LHCN-M2 (cell line): ENCODE results near the gene NUTM2E. TPM values are rescaled to one million over a fixed set of nuclear protein-coding genes. Genes with fewer than 3 reads are reported as not detected.
"Not testable (repeated sequence)": the region's sequence is repeated elsewhere in the genome, so short reads cannot be mapped to it uniquely, and the experiment has no call there.

Experiments
- DNase-seq: peaks from one replicate; pipeline ENCODE4 v3.0.0-alpha.2; 2012; ENCODE audit warnings: low read depth
- polyA plus RNA-seq: library from polyadenylated mRNA; unstranded; fragments of >200 nt; gene quantifications from one replicate; pipeline ENCODE4 v1.2.1, GENCODE V29; 2012; ENCODE audit warnings: missing spikeins
- total RNA-seq: library from RNA; depleted of rRNA; stranded (reverse); fragments of >200 nt; gene quantifications from 2 replicates; pipeline ENCODE4 v1.2.3, GENCODE V29; 2014; rRNA removed

Gene NUTM2E, protein sequence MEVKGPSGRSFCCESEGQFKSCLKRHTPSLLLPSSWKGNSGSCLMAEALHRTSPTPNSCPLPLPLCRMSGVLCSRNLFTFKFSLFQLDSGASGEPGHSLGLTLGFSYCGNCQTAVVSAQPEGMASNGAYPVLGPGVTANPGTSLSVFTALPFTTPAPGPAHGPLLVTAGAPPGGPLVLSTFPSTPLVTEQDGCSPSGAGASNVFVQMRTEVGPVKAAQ (N-terminal part only)
- 0.06 TPM in 1 of 2 replicates, not detected in the other for total RNA-seq
- 0.01 TPM for polyA plus RNA-seq

DNA sequence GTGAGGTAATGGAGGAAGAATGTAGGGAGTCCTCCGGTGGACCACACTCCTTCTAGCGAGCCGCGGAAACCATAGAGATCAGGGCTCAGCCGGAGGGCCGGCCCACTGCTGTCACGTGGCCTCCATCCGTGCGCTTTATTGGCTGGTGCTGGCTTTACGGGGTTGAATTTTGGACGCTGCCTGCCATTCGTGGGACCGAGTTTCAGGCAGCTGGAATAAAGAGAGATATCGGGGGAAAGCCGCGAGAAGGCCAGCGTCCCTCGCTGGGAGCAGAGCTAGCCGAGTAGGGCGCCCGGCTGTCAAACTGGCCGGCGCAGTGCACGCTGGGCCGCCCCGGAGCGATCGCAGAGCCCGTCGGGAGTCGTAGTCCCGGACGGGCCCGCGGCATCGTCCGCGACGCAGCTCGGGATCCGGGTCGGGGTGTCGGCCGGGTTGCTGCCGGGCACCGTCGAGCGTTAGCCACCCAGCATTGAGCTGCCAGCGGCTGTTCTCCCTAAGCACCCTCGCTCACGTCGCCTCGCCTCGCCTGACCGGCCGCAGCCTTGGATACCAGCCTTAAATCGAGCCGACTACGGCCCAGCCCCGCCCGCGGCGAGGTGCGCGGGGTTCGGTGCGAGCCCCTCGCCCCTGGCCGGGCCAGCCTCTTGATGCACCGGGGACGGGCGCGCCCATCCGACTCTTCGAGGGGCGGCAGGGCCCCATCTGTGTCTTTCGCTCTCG, at the start of gene NUTM2E:
Gene NUTM2E, plus strand, starts transcription at position 244 of the 720 bp plus-strand sequence. CDS start 15,002 bp downstream, outside the sequence.
- DNase-seq: peak; percentile 78

DNA sequence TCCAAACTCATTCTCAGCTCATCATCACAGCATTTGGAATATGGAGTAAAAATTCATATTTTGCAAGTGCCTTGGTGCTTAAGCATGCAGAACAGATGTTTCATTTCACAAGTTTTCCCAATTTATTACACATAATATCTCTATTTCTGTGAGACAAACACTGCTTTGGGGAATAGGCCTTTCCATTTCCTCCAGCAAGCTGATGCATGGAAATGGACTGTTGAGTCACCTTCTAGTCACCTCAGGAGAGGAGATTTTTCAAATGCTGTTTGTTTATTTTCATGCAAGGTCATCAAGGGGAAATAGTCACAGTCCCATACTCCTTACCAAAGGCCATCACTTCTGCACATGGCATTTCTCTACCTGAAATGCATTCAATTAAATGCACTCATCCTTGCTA, 48.5 kb upstream of the NUTM2E start:
- not testable (repeated sequence) for DNase-seq

DNA sequence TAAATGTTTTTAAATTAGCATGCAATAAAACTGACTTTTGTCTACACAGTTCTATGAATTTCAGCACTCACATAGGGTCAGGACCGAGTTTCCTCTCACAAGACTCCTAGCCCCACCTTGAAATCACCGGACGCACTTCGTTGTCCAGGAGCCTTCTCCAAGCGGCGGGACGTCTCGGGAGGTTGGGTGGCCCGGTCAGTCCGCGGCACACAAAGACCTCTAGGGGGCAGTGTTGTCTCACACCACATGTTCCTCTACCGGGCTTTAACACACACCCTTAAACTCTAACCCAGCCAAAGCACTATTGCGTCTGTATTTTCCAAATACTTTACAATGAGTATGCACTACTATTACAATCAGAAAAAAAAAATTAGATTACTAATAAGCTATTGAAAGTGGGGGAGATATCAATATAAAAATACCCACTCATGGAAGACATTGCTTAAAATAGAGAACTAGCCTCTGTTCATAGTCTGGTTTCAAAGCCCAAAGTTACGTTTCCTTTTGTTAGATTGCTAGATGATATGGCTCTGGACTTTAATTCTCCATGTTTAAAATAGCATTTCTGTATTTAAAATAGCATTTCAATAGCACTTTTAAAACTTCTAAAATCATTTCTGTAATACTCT, 47.1 kb upstream of the NUTM2E start:
- DNase-seq: peak; percentile 63

DNA sequence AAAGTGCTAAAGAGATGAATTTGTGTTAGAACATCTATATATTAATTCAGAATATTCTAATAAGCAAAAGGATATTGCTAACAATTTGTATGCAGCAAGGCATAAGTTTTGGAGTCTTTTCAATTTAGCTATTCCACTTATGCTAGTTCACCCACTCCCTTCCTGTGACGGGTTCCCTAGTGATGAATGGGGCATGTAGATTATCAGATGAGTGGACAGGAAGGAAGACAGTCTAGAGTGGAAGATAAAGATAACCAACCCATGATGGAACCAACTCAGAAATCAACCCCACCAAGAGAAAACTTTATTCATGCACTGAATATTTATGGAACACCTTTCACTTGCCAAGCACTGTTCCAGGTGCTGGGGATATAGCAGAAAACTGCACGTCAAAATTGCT, 46.5 kb upstream of the NUTM2E start:
- not testable (repeated sequence) for DNase-seq

DNA sequence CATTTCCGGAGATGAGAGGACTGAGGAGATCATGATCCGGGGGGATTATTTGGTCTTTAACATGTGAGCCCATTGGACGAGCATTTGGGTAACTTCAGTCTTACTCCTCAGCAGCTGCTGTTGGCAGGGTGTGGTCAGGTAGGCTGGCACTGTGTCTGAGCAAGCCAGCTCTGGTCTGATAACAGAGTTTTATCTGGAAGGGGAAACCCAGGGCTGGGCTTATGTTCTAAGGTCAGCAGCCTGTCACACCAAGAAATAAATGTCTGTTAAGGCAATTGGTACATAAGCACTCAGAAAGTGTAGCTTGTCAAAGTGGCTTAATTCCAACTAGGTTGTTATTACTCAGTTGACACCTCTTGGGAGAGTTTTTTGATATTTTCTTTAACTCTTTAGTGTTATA, 45.0 kb upstream of the NUTM2E start:
- DNase-seq: not testable (repeated sequence)

DNA sequence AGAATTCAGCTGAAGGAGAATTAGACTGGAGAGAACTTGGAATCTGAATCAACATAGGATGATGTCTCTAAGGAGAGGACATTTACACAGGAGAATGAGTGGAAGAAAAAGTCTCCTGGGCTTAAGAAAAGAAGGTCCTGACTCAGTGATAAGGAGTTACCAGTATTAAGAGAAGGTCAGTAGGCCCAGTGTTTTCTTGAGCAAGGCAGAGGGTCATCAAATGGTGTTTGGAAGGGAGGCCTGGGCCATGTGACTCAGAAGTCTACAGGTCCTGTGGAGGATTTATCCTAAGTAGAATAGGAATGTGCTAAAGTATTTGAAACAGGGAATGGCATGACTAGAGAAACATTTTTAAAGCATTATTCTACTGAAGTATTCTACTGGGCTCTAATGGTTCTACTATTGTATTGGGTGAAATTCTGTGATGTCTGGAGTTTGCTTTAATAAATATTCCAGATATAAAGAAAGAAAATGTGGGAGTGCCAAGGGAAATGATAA, 39.0 kb upstream of the NUTM2E start:
- DNase-seq: not testable (repeated sequence)

DNA sequence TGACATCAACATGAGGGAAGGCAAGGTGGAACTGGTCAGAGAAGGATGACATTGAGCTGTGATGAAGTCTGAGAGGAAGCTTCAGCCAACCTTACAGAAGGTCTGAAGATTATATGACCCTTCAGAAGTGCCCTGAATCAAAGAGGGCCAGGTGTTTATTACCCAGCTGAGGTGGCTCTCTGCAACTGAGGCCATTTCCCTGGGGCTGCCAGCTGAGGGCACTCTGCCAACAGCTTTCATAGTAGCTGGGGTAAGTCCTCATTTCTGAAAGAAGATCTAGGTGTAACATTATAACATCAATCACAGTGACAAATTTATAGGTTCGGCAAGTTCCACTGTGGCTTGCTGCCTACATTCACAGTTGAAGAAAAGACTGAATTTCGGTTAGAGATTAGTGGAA, 37.2 kb upstream of the NUTM2E start:
- DNase-seq: not testable (repeated sequence)

DNA sequence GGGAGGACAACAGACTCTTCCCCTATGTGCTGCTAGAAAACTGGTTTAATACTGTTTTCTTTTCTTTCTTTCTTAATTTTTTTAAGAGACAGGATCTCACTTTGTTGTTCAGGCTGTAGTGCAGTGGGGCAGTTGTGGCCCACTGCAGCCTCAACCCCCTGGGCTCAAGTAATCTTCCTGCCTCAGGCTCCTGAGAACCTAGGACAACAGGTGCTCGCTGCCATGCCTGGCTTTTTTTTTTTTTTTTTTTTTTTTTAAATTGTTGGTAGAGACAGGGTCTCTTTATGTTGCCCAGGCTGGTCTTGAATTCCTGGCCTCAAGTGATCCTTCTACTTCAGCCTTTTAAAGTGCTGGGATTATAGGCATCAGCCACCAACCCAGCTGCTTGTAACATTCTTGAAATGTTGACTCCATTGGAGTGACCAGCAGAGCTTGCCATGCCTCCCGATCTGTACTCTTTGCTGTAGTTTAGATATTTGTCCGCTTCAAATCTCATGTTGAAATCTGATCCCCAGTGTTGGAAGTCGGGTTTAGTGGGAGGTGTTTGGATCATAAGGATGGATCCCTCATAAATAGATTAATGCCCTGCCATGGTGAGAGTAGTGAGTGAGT, 34.5 kb upstream of the NUTM2E start:
- DNase-seq: not testable (repeated sequence)

DNA sequence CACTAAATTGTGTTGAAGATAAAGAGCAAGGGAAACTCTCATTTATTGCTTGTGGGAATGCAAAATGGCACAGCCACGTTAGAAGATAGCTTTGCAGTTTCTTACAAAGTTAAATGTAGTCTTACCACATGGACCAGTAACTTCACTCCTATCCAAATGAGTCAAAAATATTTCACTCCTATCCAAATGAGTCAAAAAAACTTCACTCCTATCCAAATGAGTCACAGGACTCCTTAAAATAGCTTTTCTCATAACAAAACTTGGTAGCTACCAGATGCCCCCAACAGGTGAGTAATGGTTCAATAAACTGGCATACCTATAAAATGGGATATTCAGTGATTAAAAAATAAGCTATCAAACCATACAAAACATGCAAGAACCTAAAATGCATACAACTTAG, 27.2 kb upstream of the NUTM2E start:
- not testable (repeated sequence) for DNase-seq

DNA sequence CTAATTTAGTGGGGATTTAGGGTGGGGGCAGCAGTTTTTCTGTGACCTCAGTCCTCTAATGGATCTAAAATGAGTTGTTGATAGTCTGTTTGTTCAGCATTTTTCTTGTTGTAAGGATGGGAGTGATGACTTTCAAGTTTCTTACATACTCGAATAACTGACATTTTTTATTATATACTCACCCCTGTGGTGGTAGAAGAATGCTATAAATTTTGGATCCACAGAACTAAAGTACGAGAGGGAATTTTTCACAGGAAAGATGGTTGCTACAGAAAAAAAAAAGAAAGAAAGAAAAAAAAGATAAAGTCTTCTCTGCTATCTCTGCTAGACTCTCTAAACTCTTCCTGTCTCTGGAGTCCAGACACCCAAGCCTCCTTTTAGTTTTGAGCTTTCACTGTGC, 20.7 kb upstream of the NUTM2E start:
- DNase-seq: peak; percentile 3

DNA sequence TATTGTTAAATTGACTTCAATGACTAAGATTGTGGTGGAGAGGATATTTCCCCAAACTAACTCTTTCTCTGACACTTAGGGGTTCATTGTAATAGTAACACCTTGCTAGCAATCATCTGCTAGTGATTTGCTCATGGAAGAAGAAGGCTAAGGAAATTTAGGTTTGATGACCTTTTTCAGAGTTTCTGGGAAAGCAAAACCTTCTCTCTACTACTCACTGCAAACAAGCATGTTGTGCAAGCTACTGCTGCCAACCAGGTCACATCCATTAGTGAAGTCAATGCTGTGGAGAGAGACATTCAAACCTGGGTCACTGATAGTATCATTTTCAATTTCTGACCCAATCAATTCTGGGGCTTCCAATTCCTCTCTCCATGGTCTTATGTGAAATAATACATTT, 14.6 kb upstream of the NUTM2E start:
- DNase-seq: not testable (repeated sequence)

DNA sequence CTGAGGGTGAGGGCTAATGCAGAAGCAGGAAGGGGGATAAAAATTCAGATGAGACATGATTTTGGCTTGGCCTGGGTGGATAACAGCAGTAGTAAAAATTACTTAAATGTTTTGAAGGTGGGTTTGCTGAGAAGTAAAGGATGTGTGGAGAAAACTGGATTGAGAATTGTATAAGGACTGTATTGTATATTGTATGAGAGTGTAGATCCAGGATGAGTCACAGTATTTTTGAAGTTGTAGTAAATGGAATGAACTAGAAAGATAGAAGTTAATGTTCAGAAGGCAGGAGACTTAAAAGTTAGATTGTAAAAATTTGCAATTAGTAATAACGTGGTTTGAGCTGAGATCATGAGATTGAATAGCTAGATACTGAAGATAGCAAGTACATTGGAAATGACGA, 10.2 kb upstream of the NUTM2E start:
- not testable (repeated sequence) for DNase-seq

DNA sequence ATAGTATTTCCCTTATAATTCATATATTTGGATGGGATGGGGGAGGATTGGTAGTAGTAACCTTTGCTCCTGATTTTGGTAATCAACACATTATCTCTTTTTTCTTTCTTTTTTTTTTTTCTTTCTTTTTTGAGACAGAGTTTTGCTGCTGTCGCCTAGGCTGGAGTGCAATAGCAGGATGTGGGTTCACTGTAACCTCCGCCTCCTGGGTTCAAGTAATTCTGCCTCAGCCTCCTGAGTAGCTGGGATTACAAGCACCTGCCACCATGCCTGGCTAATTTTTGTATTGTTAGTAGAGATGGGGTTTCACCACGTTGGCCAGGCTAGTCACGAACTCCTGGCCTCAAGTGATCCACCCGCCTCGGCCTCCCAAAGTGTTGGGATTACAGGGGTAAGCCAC, 3.2 kb upstream of the NUTM2E start:
- DNase-seq: not testable (repeated sequence)

DNA sequence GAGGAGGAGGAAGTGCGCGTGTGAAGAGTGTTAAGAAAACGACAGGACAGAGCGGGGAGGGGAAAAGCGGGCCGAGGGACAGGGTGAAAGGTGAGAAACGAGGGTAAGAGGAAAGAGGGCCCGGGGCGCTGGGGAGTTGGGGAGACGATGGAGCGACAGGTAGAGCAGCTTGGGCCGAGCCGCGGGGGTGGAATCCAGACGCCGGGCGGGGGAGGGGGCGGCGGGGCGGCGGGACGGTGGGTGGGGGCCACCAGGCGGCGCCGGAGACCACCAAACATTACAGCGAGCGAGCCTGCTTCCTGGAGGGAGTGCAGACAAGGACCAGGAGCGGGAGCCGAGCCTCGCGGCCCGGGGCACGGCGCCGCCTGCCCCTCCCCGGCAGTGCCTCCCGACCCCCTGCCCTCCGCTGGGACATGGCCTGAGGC, 940 bp upstream of the NUTM2E start:
- DNase-seq: not testable (repeated sequence)

DNA sequence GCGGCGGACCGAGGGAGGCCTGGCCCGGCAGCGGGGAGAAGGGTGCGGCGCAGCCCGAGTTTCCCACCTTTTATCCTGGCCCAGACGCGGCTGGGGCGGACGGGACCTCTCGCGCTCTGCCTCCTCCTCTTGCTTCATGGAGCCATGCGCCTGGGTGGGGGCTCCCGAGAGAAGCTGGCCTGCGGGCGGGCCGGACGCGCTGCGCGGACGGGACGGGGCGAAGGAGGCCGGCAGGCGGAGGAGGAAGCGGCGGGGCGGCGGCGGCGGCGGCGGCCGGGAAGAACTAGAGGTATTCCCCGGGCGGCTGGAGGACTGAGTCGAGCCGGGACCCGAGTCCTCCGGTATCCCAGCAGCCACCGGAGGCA, 426 bp upstream of the NUTM2E start:
- DNase-seq: peak; percentile 0

DNA sequence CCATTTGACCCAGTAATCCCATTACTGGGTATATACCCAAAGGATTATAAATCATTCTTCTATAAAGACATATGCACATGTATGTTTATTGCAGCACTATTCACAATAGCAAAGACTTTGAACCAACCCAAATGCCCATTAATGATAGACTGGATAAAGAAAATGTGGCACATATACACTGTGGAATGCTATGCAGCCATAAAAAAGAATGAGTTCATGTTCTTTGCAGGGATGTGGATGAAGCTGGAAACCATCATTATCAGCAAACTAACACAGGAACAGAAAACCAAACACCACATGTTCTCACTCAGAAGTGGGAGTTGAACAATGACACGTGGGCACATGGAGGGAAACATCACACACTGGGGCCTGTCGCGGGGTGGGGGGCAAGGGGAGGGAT, 7.3 kb downstream of the NUTM2E start:
- DNase-seq: not testable (repeated sequence)

DNA sequence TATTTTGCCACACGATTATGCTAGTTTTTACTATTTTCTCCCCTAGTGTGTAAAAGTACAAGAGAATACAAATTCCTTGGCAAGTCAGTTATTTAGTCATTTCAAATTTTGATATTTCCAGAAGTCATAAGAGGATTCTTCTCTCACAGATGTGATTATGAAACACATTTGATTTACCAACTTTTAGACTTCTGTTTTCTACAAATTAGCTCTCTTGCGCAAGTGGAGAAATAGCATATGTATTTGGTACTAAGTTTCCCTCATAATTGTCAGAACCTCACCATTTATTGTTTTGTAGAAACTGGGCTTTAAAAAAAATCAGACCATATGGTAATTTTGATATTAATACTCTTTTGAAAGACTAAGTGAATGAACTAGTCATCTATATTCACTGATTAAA, 9.4 kb downstream of the NUTM2E start:
- not testable (repeated sequence) for DNase-seq

DNA sequence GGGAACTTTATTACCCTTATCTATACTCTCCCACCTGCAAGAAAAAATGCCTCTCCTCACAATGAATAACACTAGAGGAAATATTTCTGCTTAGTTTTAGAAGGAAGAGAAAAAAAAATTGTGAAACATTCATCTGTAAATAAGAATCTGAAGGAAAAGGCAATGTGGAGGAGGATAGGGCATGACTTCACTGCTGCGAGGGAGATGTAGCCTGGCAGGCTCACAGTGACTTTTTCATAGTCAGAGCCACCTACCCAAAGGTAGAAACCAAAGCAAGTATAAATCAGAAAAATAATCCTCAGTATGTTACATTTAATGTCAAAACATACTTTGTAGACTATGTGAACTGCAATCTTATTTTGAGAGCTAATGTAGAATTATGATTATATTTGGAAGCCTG, 10.4 kb downstream of the NUTM2E start:
- not testable (repeated sequence) for DNase-seq

DNA sequence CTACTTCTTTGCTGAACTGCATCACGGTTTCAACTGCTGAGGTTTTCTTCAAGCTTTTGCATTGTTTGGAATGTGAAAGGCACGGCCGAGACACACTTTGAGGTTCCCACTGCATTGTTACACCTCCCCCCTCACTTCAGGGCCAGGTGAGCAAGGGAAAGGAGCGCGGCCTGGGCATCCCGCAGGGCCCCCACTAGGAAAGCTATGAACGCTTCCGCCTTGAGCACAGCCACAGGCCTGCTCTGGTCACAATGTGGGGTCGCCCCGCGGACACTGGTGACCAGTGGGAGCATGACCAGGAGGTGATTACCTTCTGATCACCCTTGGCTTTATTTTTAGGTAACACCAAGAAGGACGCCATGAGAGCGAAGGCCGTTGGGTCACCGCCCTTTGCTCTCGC, 11.9 kb downstream of the NUTM2E start:
- not testable (repeated sequence) for DNase-seq

DNA sequence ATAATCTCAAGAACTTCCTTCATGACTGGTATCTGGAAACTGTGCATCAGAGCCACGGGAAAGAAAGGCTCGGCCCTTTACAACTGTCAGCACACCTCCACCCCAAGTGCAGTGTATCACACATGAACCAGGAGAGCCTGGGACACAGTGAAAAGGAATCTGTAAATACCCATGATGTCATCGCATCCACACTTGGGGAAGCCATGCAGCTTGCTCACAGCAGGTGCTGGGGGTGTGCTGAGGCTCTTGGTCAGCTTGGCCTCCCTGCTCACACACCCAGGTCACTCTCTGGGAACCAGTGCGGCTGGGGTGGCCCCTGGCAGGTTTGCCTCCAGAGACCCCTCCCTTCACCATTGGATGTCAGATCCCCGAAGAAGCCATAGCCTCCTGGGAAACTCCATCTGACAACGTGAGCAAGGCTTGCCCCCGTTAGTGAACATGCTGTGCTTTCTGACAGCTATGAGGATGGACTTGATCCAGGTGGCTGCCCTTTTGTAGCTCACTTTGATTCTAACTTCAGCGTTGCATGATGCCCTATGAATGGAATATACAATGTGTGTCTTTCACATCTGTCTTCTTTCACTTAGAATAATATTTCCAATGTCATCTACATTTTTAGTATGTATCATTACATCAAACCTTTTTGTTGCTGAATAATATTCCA, 26.8 kb downstream of the NUTM2E start:
- not testable (repeated sequence) for DNase-seq

DNA sequence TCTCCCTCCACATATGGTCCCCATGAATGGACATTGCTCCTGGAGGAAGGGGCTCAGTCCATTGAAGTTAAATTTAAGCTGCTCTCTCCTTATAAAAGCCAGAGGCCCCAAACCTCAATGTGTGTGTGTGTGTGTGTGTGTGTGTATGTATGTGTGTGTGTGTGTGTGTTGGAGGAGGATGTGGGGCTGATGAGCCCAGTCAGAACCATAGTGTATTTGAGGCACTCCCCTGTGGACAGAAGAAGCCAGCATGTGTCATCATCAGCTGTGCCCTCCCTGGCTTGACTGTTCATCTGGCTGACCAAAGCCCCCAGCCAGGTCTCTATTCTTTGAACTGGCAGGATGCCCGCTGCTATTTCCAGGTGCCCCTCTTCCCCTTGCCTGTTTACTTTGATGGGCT, 35.7 kb downstream of the NUTM2E start:
- DNase-seq: peak; percentile 0
